Omental fat pad (tissue), 4 donors: ENCODE data around the gene PLCB2. TPM values are rescaled to one million over a fixed set of nuclear protein-coding genes. Genes with fewer than 3 reads are reported as not detected.

Source experiments
- ATAC-seq: fragments of 150-250 bp; one replicate; pipeline ENCODE4 v1.9.1; 2016; ENCODE audit warnings: mild to moderate bottlenecking, moderate library complexity; ENCODE audit not compliant: low FRiP score
- DNase-seq: peaks from one replicate; pipeline ENCODE4 v3.0.0-alpha.2; 2019; ENCODE audit warnings: low spot score
- CTCF ChIP-seq, 3 donors: fragments of 450-650 bp; IDR thresholded peaks; one replicate each; pipeline ENCODE4 v1.5.1; 2016 to 2017; ENCODE audit warnings: antibody characterized with exemption in 3 of 3, mild to moderate bottlenecking in 3 of 3, moderate library complexity in 2 of 3
- total RNA-seq, 4 donors: library from RNA; depleted of rRNA; stranded (reverse); fragments of >200 nt; gene quantifications; one replicate each; pipeline ENCODE4 v1.1.0, GENCODE V29; 2016

PLCB2 gene
- total RNA-seq = 10 to 100 TPM; 12.0 to 35.1 (median 25.0) TPM

GRCh38 chr15:40307421-40308211, at the start of gene PLCB2:
TSS of gene PLCB2 (minus strand) at chr15:40307935. CDS start at chr15:40307672, 263 bp downstream.
- no peak for ATAC-seq
- no peak for TF ChIP-seq CTCF (IDR thresholded peaks at IDR 0.05)
- no peak for DNase-seq

GRCh38 chr15:40357246-40357645, 49.5 kb upstream of the PLCB2 start:
- ATAC-seq (no peak), DNase-seq (no peak)
- no peak for TF ChIP-seq CTCF (IDR thresholded peaks at IDR 0.05)

GRCh38 chr15:40355976-40356585, 48.3 kb upstream of the PLCB2 start:
- no peak for TF ChIP-seq CTCF (IDR thresholded peaks at IDR 0.05)
- DNase-seq (no peak), ATAC-seq (no peak)

GRCh38 chr15:40354408-40355171, 46.9 kb upstream of the PLCB2 start:
- ATAC-seq (no peak), DNase-seq (no peak)
- no peak for TF ChIP-seq CTCF (IDR thresholded peaks at IDR 0.05)

GRCh38 chr15:40353697-40354096, 46.0 kb upstream of the PLCB2 start:
- DNase-seq (no peak), ATAC-seq (no peak)
- TF ChIP-seq CTCF (IDR thresholded peaks at IDR 0.05) = no peak

- no peak for ATAC-seq
- DNase-seq = no peak
- no peak for TF ChIP-seq CTCF (IDR thresholded peaks at IDR 0.05)
Observed at GRCh38 chr15:40352281-40352901, 44.7 kb upstream of the PLCB2 start.
